ENCODE results near the gene PODNL1.

Gene PODNL1

GRCh38 chr19:13899393-13899792 lies 38.8 kb downstream of the PODNL1 start:
- DNase-seq (ENCODE audit: low read depth, low spot score) = no peak
- H3K4me3 ChIP-seq (ENCODE audit: low read depth, low read length) = no peak overlapping the region
- TF ChIP-seq CTCF (IDR thresholded peaks at IDR 0.05; ENCODE audit: low read depth, low read length) = no peak
- in situ Hi-C loops (cut with HindIII; ENCODE audit: low sequenced_read_pairs) = loop anchor here (25.0 kb wide), 1 partner anchor 188 kb away; the partner anchor contains the start of genes C19orf67 and SAMD1

- TF ChIP-seq CTCF (IDR thresholded peaks at IDR 0.05; ENCODE audit: low read depth, low read length) = no peak
These were observed 42.0 kb downstream of the PODNL1 start for GRCh38 chr19:13896227-13896626.

GRCh38 chr19:13894552-13894951 lies 43.7 kb downstream of the PODNL1 start:
- in situ Hi-C loops (cut with HindIII; ENCODE audit: low sequenced_read_pairs) = loop anchor here (25.0 kb wide), 1 partner anchor 193 kb away; the partner anchor contains the start of genes C19orf67 and SAMD1
- DNase-seq (ENCODE audit: low read depth, low spot score) = no peak
- no peak overlapping the region for H3K4me3 ChIP-seq (ENCODE audit: low read depth, low read length)
- no peak for TF ChIP-seq CTCF (IDR thresholded peaks at IDR 0.05; ENCODE audit: low read depth, low read length)

More at GRCh38 chr19:13896227-13896626, 42.0 kb downstream of the PODNL1 start:
- no peak for DNase-seq (ENCODE audit: low read depth, low spot score)
- no peak overlapping the region for H3K4me3 ChIP-seq (ENCODE audit: low read depth, low read length)
- in situ Hi-C loops (cut with HindIII; ENCODE audit: low sequenced_read_pairs) = loop anchor here (25.0 kb wide), 1 partner anchor 191 kb away; the partner anchor contains the start of genes C19orf67 and SAMD1

- H3K4me3 ChIP-seq (ENCODE audit: low read depth, low read length) = no peak overlapping the region
- no peak for TF ChIP-seq CTCF (IDR thresholded peaks at IDR 0.05; ENCODE audit: low read depth, low read length)
- no peak for DNase-seq (ENCODE audit: low read depth, low spot score)
- in situ Hi-C loops (cut with HindIII; ENCODE audit: low sequenced_read_pairs) = loop anchor here (25.0 kb wide), 1 partner anchor 194 kb away; the partner anchor contains the start of genes C19orf67 and SAMD1
These were observed 45.3 kb downstream of the PODNL1 start for GRCh38 chr19:13892870-13893269.

GRCh38 chr19:13890136-13890535 lies 48.1 kb downstream of the PODNL1 start:
- DNase-seq (ENCODE audit: low read depth, low spot score) = no peak
- in situ Hi-C loops (cut with HindIII; ENCODE audit: low sequenced_read_pairs) = loop anchor here (25.0 kb wide), 1 partner anchor 197 kb away; the partner anchor contains the start of genes C19orf67 and SAMD1
- H3K4me3 ChIP-seq (ENCODE audit: low read depth, low read length) = no peak overlapping the region
- no peak for TF ChIP-seq CTCF (IDR thresholded peaks at IDR 0.05; ENCODE audit: low read depth, low read length)

GRCh38 chr19:13888281-13888680 lies 49.9 kb downstream of the PODNL1 start:
- no peak for TF ChIP-seq CTCF (IDR thresholded peaks at IDR 0.05; ENCODE audit: low read depth, low read length)
- in situ Hi-C loops (cut with HindIII; ENCODE audit: low sequenced_read_pairs) = loop anchor here (25.0 kb wide), 1 partner anchor 199 kb away; the partner anchor contains the start of genes C19orf67 and SAMD1
- DNase-seq (ENCODE audit: low read depth, low spot score) = no peak
- H3K4me3 ChIP-seq (ENCODE audit: low read depth, low read length) = no peak overlapping the region
